SK-N-MC (cell line): ENCODE measurements around the gene ZNF750.

Source experiments
- DNase-seq: peaks from one replicate; pipeline ENCODE4 v3.0.0-alpha.2; 2011; ENCODE audit warnings: low read depth, low spot score
- H3K27ac ChIP-seq: fragments of 200-600 bp; sonication (generic); 2 replicates; pipeline ENCODE4 v1.5.1; 2016; ENCODE audit warnings: mixed run types
- H3K36me3 ChIP-seq: fragments of 200-600 bp; sonication (generic); 2 replicates; pipeline ENCODE4 v1.6.1; 2017; ENCODE audit warnings: antibody characterized with exemption, low read length, mixed read lengths; ENCODE audit not compliant: insufficient read depth
- H3K4me3 ChIP-seq: fragments of 200-600 bp; sonication (generic); 2 replicates; pipeline ENCODE4 v1.5.1; 2016
- H3K9ac ChIP-seq: fragments of 200-600 bp; sonication (generic); 2 replicates; pipeline ENCODE4 v1.8.0; 2017; ENCODE audit warnings: mixed run types, mixed read lengths; ENCODE audit not compliant: insufficient read length
- H3K9me3 ChIP-seq: fragments of 200-600 bp; sonication (generic); 2 replicates; pipeline ENCODE4 v1.6.1; 2017; ENCODE audit warnings: low read depth, mild to moderate bottlenecking, antibody characterized with exemption, low read length, moderate library complexity, mixed read lengths
- EZH2 ChIP-seq: fragments of 200-600 bp; sonication (generic); IDR thresholded peaks from one replicate; pipeline ENCODE4 v1.6.1; 2017; ENCODE audit warnings: antibody characterized with exemption
- FOXP2 ChIP-seq: optimal IDR thresholded peaks from 2 replicates; pipeline ENCODE3; 2011; ENCODE audit warnings: mild to moderate bottlenecking, moderate library complexity; ENCODE audit not compliant: insufficient read depth; ENCODE audit errors: extremely low read length, control extremely low read depth
- POLR2AphosphoS5 ChIP-seq: IDR thresholded peaks from 2 replicates; pipeline ENCODE4 v1.6.1; 2012; ENCODE audit warnings: mild to moderate bottlenecking, low read depth, low read length, borderline replicate concordance

ZNF750 gene

GRCh38 chr17:82835122-82835521, 4.7 kb downstream of the ZNF750 start:
- H3K9me3 ChIP-seq, result no peaks in the 10 kb centered on the region
- no peak overlapping the region for H3K4me3 ChIP-seq
- no peak overlapping the region for H3K27ac ChIP-seq
- no peak for DNase-seq
- TF ChIP-seq EZH2 (no peak), POLR2AphosphoS5 (no peak), FOXP2 (no peak)
- no peaks in the 10 kb centered on the region; the same call in 1 of the 2 replicates for H3K36me3 ChIP-seq
- H3K9ac ChIP-seq, result no peak overlapping the region

DNA sequence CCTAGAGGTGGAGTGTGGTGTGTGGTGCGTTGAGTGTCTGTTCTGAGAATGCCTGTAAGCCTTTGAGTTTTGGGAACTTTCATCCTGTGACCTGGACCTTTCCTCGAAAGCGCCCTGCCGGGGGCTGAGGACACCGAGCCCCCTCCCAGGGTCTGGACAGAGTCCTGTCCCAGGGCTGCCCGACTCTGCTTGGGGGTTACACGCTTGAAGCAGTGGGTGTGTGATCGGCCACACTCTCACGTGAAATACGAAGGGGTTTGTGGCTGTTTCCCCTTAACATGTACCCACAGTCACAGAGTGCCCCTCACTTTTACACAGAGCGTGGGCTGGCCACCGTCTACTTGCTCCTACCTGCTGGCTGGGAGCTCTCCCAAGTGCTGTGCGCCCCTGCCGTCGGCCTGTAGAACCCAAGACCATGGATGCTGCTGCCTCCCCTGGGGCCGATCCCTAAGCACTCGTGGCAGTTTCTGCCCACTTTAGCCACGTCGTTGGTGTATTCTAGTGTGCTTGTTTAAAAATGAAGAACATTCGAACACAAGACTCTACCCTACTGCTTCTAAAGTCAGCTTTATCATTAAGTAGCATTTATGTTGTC, 6.8 kb downstream of the ZNF750 start:
- peaks cover 10% of the 10 kb centered on the region; the same call in 1 of the 2 replicates for H3K36me3 ChIP-seq

DNA sequence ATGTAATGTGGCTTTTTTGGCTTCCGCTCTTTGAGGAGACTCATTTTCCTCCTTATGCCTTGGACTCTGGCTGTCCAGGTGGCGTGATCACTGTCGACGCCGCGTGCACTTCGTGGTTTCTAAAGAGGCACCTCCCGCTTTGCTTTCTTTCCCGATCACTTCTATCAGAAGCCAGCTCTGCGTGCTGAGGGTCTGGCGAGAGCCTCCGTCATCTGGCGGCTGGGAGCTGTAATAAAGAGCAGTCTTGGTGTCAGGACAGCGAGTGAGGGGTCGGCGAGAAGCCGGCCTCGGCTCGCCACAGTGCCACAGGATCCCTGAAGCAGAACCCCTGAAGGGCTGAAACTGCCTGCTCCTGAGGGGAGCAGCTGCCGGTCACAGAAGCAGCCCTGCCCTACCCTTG, 7.4 kb downstream of the ZNF750 start:
- no peak for DNase-seq
- Histone ChIP-seq H3K36me3 (peaks cover 15% of the 10 kb centered on the region), H3K4me3 (no peak overlapping the region), H3K9me3 (no peaks in the 10 kb centered on the region), H3K9ac (no peak overlapping the region), H3K27ac (no peak overlapping the region)
- no peak for TF ChIP-seq POLR2AphosphoS5
- no peak for TF ChIP-seq FOXP2
- TF ChIP-seq EZH2, result no peak

More for the DNA sequence above, 6.8 kb downstream of the ZNF750 start:
- TF ChIP-seq EZH2 (no peak), POLR2AphosphoS5 (no peak), FOXP2 (no peak)
- Histone ChIP-seq H3K9ac (no peak overlapping the region), H3K9me3 (no peaks in the 10 kb centered on the region), H3K27ac (no peak overlapping the region), H3K4me3 (no peak overlapping the region)
- no peak for DNase-seq

- Histone ChIP-seq H3K9ac (no peak overlapping the region), H3K4me3 (no peak overlapping the region), H3K36me3 (peaks cover 20% of the 10 kb centered on the region), H3K27ac (no peak overlapping the region), H3K9me3 (no peaks in the 10 kb centered on the region)
- no peak for DNase-seq
- TF ChIP-seq POLR2AphosphoS5 (no peak), FOXP2 (no peak), EZH2 (no peak)
Observed at GRCh38 chr17:82831818-82832200, 8.0 kb downstream of the ZNF750 start.

DNA sequence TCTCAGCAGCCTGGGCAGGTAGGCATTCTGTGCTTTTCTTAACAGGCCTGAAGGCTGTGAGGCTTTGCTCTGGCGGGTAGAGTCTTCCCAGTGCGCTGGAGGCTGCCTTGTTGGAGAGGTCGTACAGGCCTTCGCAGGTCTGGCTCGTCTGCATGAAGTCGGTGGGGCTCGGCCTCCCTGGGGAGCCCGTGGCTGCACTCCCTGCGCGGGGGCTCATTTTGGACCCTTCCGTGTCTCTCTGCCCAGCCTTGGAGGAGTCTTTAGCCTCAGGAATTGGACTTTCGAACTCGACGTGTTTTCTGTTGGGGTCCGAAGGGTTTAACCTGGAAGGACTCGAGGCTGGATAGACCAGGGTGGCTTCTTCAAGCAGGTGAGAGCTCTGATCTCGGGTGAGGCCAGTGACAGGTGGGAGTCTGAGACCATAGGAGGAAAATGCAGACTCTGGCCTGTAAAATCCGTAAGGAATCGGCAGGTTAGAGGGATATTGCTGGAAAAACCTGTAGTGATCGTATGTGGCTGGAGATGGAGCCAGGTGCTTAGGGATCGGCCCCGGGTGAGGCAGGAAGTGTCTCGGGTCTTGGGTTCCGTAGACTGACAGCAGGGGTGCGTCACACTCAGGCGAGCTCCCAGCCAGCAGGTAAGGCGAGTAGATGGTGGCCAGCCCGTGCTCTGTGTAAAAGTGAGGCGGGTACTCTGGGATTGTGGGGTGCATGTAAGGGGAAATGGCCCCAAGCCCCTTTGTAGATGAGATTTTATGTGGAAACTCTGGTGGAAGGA, 8.6 kb downstream of the ZNF750 start:
- Histone ChIP-seq H3K27ac (no peak overlapping the region), H3K36me3 (peaks cover 20% of the 10 kb centered on the region), H3K9ac (no peak overlapping the region), H3K9me3 (no peaks in the 10 kb centered on the region), H3K4me3 (no peak overlapping the region)
- no peak for TF ChIP-seq FOXP2
- TF ChIP-seq POLR2AphosphoS5, result no peak
- no peak for TF ChIP-seq EZH2
- no peak for DNase-seq

GRCh38 chr17:82830249-82830661, 9.6 kb downstream of the ZNF750 start:
- no peak for TF ChIP-seq POLR2AphosphoS5
- no peak for TF ChIP-seq FOXP2
- no peak for TF ChIP-seq EZH2
- H3K4me3 ChIP-seq, result no peak overlapping the region
- no peaks in the 10 kb centered on the region for H3K9me3 ChIP-seq
- H3K27ac ChIP-seq, result no peak overlapping the region
- DNase-seq, result no peak
- H3K9ac ChIP-seq, result no peak overlapping the region
- H3K36me3 ChIP-seq, result peaks cover 20% of the 10 kb centered on the region

DNA sequence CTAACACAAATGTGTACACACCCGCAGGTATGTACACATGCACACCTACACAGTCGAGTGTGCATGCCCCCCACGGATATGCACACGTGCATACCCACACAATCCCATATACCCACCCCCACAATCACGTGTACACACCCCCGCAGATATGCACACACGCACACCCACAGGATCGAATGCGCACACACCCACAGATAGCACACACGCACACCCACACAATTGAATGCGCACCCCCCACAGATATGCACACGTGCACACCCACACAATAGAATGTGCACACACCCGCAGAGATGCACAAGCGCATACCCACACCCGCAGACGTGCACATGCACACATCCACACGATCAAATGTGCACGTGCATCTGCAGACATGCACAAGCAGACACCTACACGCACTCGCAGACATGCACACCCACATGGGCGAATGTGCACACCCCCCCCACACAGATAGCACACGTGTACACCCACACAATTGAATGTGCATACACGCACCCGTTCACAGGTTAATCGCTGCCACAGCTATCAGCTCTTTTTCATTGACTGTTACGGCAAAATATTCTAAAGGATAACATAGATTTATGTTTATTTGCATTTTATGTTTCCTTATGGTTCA, 10.8 kb downstream of the ZNF750 start:
- peaks cover 20% of the 10 kb centered on the region for H3K36me3 ChIP-seq
- no peak for DNase-seq

DNA sequence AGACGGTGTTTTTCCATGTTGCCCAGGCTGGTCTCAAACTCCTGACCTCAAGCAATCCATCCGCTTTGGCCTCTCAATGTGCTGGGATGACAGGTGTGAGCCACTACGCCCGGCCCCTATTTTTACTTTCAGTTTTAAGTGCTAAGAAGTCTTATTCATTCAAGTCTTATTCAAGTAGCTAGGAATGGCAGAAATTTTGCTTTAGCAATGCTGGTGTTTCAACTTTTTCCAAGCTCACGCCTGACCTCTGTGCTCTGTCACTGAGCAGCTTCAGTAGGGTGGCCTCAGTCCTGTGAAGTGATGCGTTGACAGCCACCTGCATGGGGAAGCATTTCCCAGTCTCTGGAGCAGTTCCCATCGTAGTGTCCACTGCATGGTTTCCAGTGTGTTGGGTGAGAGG, 12.9 kb downstream of the ZNF750 start:
- H3K27ac ChIP-seq, result no peak overlapping the region

More for the DNA sequence above, 10.8 kb downstream of the ZNF750 start:
- Histone ChIP-seq H3K9ac (no peak overlapping the region), H3K4me3 (no peak overlapping the region), H3K9me3 (no peaks in the 10 kb centered on the region), H3K27ac (no peak overlapping the region)
- no peak for TF ChIP-seq FOXP2
- no peak for TF ChIP-seq POLR2AphosphoS5
- TF ChIP-seq EZH2, result no peak

More for the DNA sequence above, 12.9 kb downstream of the ZNF750 start:
- H3K9ac ChIP-seq, result no peak overlapping the region
- no peak overlapping the region for H3K4me3 ChIP-seq
- TF ChIP-seq FOXP2 (no peak), EZH2 (no peak), POLR2AphosphoS5 (no peak)
- no peak for DNase-seq
- H3K9me3 ChIP-seq, result no peaks in the 10 kb centered on the region
- peaks cover 29% of the 10 kb centered on the region for H3K36me3 ChIP-seq
